OCI-LY7 (cell line): ENCODE data around the gene SPOCK1. TPM values are rescaled to one million over a fixed set of nuclear protein-coding genes. Genes with fewer than 3 reads are reported as not detected.

Source experiments
- BruUV-seq: library from RNA; stranded (reverse); fragments of 400-500 nt; replicated peaks from 2 replicates; lab custom pipeline; 2021; lab: Mats Ljungman, UMichigan
- CTCF ChIA-PET: fragments of 300-600 bp; sonication (Branson Sonifier 250); formaldehyde crosslinking; loops from one replicate; lab custom pipeline; 2022; ENCODE audit warnings: antibody characterized with exemption; ENCODE audit not compliant: unreplicated experiment; lab: Charles Lee
- POLR2A ChIA-PET: fragments of 300-600 bp; sonication (Branson Sonifier 250); formaldehyde crosslinking; loops from one replicate; lab custom pipeline; 2022; ENCODE audit warnings: antibody characterized with exemption; lab: Charles Lee
- DNase-seq: peaks from one replicate; pipeline ENCODE4 v3.0.0-alpha.2; 2015; ENCODE audit warnings: low spot score
- H2AFZ ChIP-seq: fragments of 200-600 bp; sonication (generic), shearing (Covaris generic); 2 replicates; pipeline ENCODE4 v1.6.1; 2014; ENCODE audit warnings: mild to moderate bottlenecking, antibody characterized with exemption, low read length, moderate library complexity
- H3K27ac ChIP-seq: fragments of 200-600 bp; sonication (generic); 2 replicates; pipeline ENCODE4 v1.5.1; 2014; ENCODE audit warnings: mixed run types, low read depth, mild to moderate bottlenecking, moderate library complexity, low read length, inconsistent platforms; ENCODE audit not compliant: poor library complexity, severe bottlenecking
- H3K36me3 ChIP-seq: fragments of 200-600 bp; sonication (generic); 2 replicates; pipeline ENCODE4 v1.6.1; 2014; ENCODE audit warnings: mild to moderate bottlenecking, antibody characterized with exemption, low read length, moderate library complexity, mixed read lengths; ENCODE audit not compliant: insufficient read depth
- H3K4me1 ChIP-seq: fragments of 200-600 bp; sonication (generic); 2 replicates; pipeline ENCODE4 v1.5.1; 2014; ENCODE audit warnings: mild to moderate bottlenecking, low read length; ENCODE audit not compliant: insufficient read depth, poor library complexity, severe bottlenecking
- H3K4me2 ChIP-seq: fragments of 200-600 bp; sonication (generic); 2 replicates; pipeline ENCODE4 v1.6.1; 2014; ENCODE audit warnings: mild to moderate bottlenecking, low read length
- H3K4me3 ChIP-seq: fragments of 200-600 bp; sonication (generic); 2 replicates; pipeline ENCODE4 v1.5.1; 2014; ENCODE audit warnings: mild to moderate bottlenecking, low read depth, low read length; ENCODE audit not compliant: poor library complexity, severe bottlenecking
- H3K79me2 ChIP-seq: fragments of 200-600 bp; sonication (generic); 2 replicates; pipeline ENCODE4 v1.6.1; 2016; ENCODE audit warnings: low read depth, mild to moderate bottlenecking, low read length, moderate library complexity, mixed read lengths; ENCODE audit not compliant: insufficient read depth
- H3K9me2 ChIP-seq: fragments of 200-600 bp; sonication (generic); 2 replicates; pipeline ENCODE4 v1.6.1; 2016; ENCODE audit warnings: mild to moderate bottlenecking, low read length, mixed read lengths; ENCODE audit not compliant: insufficient read depth
- H3K9me3 ChIP-seq: fragments of 200-600 bp; sonication (generic); 2 replicates; pipeline ENCODE4 v1.6.1; 2014; ENCODE audit warnings: mild to moderate bottlenecking, mixed run types, low read length, mixed read lengths
- H4K20me1 ChIP-seq: fragments of 200-600 bp; sonication (generic); 2 replicates; pipeline ENCODE4 v1.6.1; 2014; ENCODE audit warnings: mild to moderate bottlenecking, antibody characterized with exemption, low read length, moderate library complexity, mixed read lengths; ENCODE audit not compliant: insufficient read depth
- CTCF ChIP-seq: fragments of 200-600 bp; sonication (generic); conservative IDR thresholded peaks from 2 replicates; pipeline ENCODE4 v1.5.1; 2014; ENCODE audit warnings: mild to moderate bottlenecking, antibody characterized with exemption, low read length, moderate library complexity, mixed read lengths
- EZH2phosphoT487 ChIP-seq: fragments of 200-600 bp; sonication (generic); IDR thresholded peaks from 2 replicates; pipeline ENCODE4 v1.6.1; 2018; ENCODE audit warnings: low read depth, borderline replicate concordance, mild to moderate bottlenecking, mixed run types, antibody characterized with exemption, low read length, moderate library complexity, mixed read lengths
- intact Hi-C: fragments of 100-400 bp; cut with micrococcal nuclease; formaldehyde crosslinking; loops from one replicate; pipeline ENCODE4 v1.10.0; 2022; ENCODE audit not compliant: unreplicated experiment
- total RNA-seq, 2 experiments: library from RNA; depleted of rRNA in 1 of 2; stranded (reverse); fragments of >200 nt in 1 of 2; shearing (Covaris generic) in 1 of 2; gene quantifications; 2 replicates each; pipeline ENCODE4 v1.2.3, GENCODE V29; 2014 to 2022

The SPOCK1 gene
- total RNA-seq, 2 experiments from 2014 or later, result 0.29 to 1.5 TPM

DNA sequence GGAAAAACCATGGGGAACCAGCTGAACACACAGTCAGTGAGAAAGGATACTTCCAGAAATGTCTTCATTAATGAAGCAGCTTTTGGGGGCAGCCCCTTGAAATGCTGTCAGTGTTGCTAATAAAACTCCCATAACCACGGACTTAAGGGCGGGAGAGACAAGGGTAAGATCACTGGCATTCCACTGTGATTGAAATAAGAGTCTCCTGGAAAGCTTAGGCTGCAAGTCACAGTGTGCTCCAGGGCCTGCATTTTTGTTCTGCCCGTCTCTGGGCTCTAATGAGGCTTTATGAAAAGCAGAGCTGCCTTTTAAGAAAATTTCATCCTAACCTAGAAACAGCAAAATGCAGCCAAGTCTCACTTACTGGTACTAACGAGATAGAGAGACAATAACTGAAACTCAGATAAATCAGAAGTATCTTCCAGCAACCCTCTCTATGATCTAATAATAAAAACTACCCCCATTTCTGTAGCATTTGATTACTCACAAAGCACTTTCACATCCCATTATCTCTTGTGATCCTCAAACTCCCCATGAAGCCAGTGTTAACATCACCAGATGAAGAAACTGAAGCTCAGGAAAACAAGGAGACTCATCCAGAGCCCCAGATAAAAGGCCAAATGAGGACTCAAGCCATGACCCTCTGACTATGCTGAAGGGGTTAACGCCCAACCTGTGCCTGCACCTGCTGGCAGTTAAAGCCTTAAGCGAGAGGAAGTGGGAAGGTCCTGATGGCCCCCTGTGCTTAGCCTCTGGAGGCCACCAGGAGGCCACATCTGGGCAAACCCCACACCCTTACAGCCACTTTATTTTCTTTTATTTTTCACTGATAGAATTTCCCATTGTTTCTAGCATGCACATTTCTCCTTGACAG is 37.5 kb downstream of the SPOCK1 start:
- H3K9me2 ChIP-seq, result no peaks in the 10 kb centered on the region
- ChIA-PET CTCF (no interaction called here), POLR2A (interaction anchor here (0.5 kb wide), 1 partner anchor 1123 kb away, joined by 3 read pairs; no protein-coding TSS in a partner anchor)
- TF ChIP-seq CTCF, result no peak
- no peak for TF ChIP-seq EZH2phosphoT487
- no peak overlapping the region for H3K4me2 ChIP-seq
- no peak for DNase-seq
- H3K4me1 ChIP-seq, result no peaks in the 10 kb centered on the region
- no peak overlapping the region for H3K4me3 ChIP-seq
- intact Hi-C loops, result no loop called here
- H2AFZ ChIP-seq, result no peak overlapping the region
- BruUV-seq, result no TSS peak
- no peaks in the 10 kb centered on the region for H3K9me3 ChIP-seq
- no peaks in the 10 kb centered on the region for H4K20me1 ChIP-seq
- H3K27ac ChIP-seq, result no peak overlapping the region
- no peaks in the 10 kb centered on the region for H3K79me2 ChIP-seq
- no peaks in the 10 kb centered on the region for H3K36me3 ChIP-seq

- no peak overlapping the region for H3K4me3 ChIP-seq
- no peaks in the 10 kb centered on the region for H3K9me3 ChIP-seq
- H3K27ac ChIP-seq, result no peak overlapping the region
- intact Hi-C loops, result no loop called here
- H3K4me2 ChIP-seq, result no peak overlapping the region
- no peaks in the 10 kb centered on the region for H3K36me3 ChIP-seq
- no peaks in the 10 kb centered on the region for H3K9me2 ChIP-seq
- no peak for DNase-seq
- H3K79me2 ChIP-seq, result no peaks in the 10 kb centered on the region
- ChIA-PET POLR2A (no interaction called here), CTCF (no interaction called here)
- no peaks in the 10 kb centered on the region for H3K4me1 ChIP-seq
- BruUV-seq, result no TSS peak
- TF ChIP-seq EZH2phosphoT487, result no peak
- TF ChIP-seq CTCF, result no peak
- no peaks in the 10 kb centered on the region for H4K20me1 ChIP-seq
- H2AFZ ChIP-seq, result no peak overlapping the region
These were observed 44.5 kb downstream of the SPOCK1 start for GRCh38 chr5:137454671-137455070.

- CTCF ChIA-PET, result no interaction called here
- H3K9me3 ChIP-seq, result no peaks in the 10 kb centered on the region
- H4K20me1 ChIP-seq, result no peaks in the 10 kb centered on the region
- no peak overlapping the region for H3K4me2 ChIP-seq
- H3K4me1 ChIP-seq, result no peaks in the 10 kb centered on the region
- H3K27ac ChIP-seq, result no peak overlapping the region
- no peak overlapping the region for H3K4me3 ChIP-seq
- peak; percentile 59 for DNase-seq
- H2AFZ ChIP-seq, result no peak overlapping the region
- no peaks in the 10 kb centered on the region for H3K79me2 ChIP-seq
- H3K9me2 ChIP-seq, result no peaks in the 10 kb centered on the region
- intact Hi-C loops, result no loop called here
- POLR2A ChIA-PET, result no interaction called here
- no TSS peak for BruUV-seq
- TF ChIP-seq EZH2phosphoT487, result no peak
- TF ChIP-seq CTCF, result no peak
- no peaks in the 10 kb centered on the region for H3K36me3 ChIP-seq
These were observed 45.5 kb downstream of the SPOCK1 start for GRCh38 chr5:137453483-137454080.
